Jurkat, Clone E6-1 (cell line): ENCODE data around the gene BNIP3.

ENCODE experiments used
- DNase-seq: peaks from one replicate; pipeline ENCODE4 v3.0.0-alpha.2; 2011; ENCODE audit warnings: low read depth, low spot score
- H3K4me3 ChIP-seq: 2 replicates; pipeline ENCODE4 v1.5.1; 2011; ENCODE audit warnings: mild to moderate bottlenecking, low read length, control low read depth, moderate library complexity

BNIP3 gene

DNA sequence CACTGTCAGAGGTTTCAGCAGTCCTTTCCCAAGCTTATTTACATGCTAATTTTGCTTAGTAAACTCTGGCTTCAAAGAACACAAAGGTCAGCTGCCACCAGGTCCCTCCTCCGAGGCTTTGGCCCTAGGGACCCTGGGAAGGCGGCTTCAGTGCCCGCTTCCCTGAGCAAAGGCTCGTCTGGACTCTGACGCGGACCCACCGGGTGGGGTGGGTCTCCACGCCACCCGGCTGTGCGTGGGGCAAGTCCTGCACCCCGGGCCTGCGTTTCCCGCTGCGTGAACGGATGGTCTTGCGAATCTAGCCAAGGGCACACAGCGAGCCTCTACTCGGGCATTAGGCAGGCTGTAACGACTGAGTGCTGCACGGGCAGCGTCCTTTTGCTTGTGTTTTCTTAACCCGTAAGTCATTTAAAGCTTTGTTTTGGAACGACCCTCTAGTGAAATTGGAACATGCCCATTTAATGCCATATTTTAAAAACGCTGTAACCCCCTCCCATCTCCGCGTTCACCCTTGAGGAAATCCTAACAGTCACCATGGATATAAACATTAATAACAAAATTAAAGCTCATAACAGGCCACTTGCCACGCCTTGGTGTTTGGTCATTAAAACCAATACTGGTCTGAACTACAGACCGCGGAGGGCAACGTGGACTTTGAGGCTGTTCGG, 828 bp downstream of the BNIP3 start:
- H3K4me3 ChIP-seq: peak overlapping the region; percentile 90
- DNase-seq: no peak

DNA sequence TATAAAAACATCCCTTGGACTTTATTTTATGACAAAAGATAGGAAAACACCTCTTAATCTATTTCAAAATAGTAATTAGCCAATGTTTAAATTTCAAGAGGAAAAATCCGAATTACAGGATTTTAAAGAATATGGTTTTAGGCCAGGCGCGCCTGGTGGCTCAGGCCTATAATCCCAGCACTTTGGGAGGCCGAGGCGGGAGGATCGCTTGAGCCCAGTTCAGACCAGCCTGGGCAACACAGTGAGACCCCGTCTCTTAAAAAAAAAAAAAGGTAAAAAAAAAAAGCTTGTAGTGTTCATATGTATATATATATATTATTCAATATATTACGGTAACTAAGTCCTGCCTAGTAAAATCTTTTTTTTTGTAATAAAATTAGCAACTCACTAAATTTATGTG, 1.4 kb downstream of the BNIP3 start:
- peak overlapping the region; percentile 90 for H3K4me3 ChIP-seq
- DNase-seq: no peak

DNA sequence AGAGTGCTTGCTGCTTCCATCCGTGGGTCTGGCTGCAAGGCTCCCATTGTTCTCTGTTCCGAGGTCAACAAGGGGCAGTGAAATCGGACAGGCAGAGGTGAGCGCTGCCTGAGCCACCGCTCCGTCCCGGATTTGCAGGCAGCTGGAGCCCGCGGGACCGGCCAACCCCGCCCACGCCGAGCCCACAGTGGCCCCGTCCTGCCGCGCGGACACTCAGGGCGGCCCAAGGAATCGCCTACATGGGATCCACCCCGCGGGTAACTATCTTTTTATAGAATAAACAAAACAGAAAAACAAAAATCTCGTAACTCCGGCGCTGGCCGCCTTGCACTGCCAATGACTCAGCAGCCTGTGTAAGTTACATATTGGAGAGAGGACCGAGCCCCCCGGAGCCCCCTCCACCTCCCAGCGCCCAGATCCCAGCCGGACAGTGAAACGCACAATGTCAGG, 1.9 kb downstream of the BNIP3 start:
- H3K4me3 ChIP-seq: peak overlapping the region; percentile 90
- no peak for DNase-seq

DNA sequence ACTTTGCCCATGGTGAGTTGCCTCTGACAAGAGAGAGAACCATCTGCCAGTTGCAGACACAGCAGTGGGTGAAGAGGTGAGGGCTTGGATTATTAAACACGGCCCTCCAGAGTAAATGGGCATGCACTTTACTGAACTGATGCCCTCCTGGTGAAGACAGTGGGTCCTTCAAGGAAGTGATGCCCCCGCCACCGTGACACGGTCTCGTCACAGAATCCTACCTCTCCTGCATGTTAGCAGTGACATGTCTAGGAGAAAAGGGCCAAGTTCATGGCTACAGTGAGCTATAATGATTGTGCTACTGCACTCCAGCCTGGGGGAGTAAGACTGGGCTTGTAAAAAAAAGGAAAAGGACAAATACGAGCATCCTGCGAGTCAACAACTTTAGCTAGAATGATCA, 2.4 kb downstream of the BNIP3 start:
- DNase-seq: no peak
- no peak overlapping the region for H3K4me3 ChIP-seq

DNA sequence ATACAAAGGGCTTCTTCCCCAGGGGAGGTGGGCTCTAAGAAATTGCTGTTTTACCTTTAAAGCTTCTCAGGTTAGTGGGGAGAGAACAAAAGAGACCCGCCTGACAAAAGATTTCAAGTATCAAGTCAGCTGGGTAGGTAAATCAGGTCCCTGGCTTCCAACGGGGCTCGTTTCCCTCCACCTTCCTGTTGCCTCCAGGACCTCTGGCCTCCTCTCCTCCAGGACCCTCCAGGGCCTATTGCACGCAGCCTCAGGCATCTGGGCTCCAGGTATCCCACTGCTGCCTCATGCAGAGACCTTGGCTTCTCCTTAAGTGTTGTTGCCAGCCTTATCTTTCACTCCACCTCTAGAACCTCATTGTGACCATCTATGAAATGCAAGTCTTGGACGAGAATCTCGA, 2.9 kb downstream of the BNIP3 start:
- DNase-seq: no peak
- H3K4me3 ChIP-seq: no peak overlapping the region

DNA sequence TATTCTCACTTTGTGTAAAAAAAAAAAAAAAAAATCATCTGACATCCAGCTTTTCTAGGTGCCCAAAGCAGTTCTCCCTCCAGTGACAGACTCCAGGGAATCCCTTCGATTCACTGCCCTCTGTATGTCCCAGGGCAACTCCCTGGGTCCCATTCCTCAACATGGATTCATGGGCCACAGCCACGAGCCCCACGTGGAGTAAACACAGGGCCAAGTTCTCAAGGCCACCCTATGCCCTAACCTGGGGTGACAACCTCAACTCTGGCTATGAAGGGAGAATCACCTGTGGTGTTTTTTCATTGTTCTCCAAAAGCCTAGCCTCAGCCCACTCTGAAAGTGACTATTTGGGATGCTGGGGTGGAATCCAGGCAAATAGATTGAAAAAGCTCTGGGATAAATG, 3.4 kb downstream of the BNIP3 start:
- no peak overlapping the region for H3K4me3 ChIP-seq

DNA sequence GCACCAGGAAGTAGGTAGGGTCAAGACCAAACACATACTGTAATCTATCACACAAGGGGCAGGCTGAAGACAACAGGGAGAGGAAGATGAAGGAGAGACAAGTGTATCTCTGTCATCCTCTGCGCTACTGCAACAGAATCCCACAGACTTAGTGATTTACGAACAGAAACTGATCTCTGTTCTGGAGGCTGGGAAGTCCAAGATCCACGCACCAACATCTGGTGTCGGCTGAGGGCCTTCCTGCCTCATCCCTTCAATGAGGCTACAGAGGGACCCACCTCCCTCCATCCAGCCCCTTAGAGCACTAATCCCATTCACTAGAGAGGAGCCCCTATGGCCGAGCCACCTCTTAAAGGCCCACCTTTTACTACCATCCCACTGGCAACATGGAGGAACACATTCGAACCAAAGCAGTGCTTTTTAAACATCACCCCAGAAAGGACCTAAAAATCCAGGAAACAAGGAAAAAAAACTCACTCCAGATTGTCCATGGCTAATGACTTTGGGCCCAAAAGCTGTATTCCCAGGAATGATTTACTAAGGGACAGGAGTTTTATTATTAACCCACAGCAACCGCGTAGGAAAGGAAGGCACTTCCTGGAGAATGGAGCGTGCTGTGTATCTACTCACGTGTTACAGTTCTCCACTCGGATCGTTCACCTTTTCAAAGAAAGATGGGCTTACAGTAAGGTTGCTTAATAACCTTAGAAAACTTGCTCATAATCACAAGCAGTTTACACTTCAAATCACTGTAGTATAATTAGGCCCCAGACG, 4.2 kb downstream of the BNIP3 start:
- no peak overlapping the region for H3K4me3 ChIP-seq
- no peak for DNase-seq

More for the DNA sequence above, 3.4 kb downstream of the BNIP3 start:
- no peak for DNase-seq

DNA sequence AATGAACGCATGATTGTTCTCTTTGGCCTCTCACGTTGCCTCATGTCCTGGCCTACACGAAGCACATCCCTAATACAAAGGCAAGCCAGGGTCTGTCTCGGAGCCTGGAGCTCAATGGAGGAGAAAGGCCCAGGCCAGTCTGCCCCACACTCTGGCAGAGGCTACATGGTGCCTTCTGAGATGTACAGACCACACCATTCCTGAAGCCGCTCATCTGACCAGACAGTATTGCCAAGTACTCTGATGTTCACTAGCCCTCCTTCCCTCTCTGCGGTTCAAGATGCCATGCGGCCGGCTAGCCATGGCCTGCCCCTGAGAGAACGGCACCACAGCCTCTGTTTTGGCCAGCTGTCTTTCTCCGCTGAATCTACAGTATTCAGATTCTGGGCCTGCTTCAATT, 5.9 kb downstream of the BNIP3 start:
- no peak overlapping the region for H3K4me3 ChIP-seq
- no peak for DNase-seq

DNA sequence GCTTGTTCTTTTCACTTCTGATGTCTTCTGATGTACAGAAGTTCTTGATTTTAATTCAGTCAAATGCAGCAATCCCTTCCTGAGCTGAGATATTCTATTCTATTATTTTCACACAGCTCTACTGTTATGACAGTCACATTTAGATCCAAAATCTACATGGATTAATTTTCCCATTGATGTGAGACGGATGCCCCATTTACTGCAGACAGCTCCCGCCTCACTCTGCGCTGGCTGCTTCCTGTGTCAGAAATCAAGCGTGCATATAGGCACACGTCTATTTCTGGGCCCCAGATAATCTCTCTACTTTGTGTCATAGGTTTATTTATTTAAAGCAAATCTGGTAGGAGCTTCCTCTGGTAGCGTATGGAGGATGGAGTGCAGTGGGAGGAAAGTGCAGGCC, 6.7 kb downstream of the BNIP3 start:
- H3K4me3 ChIP-seq: no peak overlapping the region

DNA sequence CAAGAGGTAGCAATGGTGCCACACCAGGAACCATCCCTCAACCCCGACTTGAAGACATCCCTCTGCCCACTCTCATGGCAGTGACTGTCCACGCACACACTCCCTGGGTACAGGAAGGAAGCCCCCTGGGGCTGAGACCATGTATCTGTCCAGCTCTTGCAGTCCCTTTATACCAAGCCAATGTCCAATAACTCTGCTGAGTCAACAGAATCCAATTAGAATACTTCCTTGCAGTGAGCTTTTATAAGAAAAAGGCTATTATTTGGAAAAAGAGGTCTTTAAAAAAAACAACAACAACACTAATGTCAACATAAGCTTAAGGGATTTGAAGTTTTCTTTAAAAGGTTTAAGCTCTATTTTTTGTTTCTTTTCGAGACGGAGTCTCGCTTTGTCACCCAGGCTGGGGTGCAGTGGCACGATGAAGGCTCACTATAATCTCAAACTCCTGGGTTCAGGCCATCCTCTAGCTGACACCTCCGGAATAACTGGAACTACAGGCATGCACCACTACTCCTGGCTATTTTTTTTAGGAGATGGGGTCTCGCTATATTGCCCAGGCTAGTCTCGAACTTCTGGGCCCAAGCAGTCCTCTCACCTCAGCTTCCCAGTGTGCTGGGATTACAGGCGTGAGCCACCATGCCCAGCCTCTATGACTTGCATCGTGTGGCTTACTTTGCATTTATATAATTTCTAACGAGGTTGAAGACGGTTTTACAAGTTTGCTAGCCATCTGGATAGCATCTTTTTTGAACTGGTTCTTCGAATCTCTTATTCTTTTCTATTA, 7.5 kb downstream of the BNIP3 start:
- no peak for DNase-seq
- H3K4me3 ChIP-seq: no peak overlapping the region

More for the DNA sequence above, 6.7 kb downstream of the BNIP3 start:
- no peak for DNase-seq

DNA sequence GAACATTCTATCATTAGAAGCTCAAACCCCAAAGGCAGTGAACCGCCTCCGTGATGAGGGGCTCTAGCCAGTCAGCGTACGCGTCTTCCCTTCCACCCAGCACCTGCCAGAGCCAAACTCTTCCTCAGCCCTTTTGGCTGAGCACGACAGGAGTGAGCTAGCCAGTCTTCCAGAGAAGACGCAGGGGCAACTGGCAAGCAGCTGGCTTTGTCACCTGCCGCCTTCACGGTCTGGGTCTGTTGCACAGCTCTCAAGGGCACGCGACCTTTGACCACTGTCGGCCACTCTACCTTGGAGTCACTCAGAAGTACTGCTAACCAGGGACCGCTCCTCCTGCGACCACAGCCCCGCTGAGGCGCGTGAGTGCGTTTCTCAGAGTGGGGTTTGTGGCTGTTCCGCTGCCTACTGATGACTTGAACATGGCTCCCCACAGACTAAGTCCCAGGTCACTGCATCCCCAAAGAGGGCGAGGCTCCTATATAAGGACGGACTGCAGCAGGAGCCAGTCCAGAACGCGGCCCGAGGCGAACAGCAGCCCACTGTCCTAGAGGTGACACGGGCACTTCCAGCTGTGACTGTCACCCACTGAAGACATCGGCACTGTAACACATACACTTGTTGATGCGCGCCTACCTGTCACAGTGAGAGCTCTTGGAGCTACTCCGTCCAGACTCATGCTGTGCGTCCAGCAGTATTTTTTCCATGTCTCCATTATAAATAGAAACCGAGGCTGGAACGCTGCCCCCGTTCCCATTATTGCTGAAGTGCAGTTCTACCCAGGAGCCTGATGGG, 8.4 kb downstream of the BNIP3 start:
- DNase-seq: no peak

DNA sequence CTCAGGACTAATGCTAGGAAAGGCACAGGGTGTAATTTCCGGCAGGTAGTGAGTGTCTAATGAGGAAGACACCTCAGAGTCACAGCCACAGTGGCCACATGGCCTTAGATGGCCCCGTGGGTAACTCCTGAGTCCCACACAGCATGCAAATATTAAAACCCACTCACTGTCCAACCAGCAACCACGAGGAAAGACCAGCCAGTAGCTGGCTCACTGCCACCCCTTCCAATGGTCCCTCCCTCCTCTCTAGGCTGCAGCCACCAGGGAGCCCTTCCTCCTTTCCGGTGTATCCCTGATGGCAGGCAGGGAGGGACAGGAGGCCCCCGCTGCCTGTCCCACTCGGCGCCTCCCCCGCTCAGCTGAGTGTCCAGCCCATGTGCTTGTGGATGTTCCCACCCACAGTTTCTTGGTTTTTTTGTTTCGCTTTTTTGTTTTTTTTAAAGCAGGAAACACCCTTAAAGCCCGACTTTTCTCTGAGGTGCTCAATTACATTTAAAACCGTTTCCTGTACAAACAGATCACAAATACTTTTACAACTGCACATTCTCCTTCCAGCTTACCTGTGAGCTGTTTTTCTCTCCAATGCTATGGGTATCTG, 9.2 kb downstream of the BNIP3 start:
- DNase-seq: peak; percentile 71
- peak overlapping the region; percentile 38 for H3K4me3 ChIP-seq

More for the DNA sequence above, 8.4 kb downstream of the BNIP3 start:
- peak overlapping the region; percentile 38 for H3K4me3 ChIP-seq

DNA sequence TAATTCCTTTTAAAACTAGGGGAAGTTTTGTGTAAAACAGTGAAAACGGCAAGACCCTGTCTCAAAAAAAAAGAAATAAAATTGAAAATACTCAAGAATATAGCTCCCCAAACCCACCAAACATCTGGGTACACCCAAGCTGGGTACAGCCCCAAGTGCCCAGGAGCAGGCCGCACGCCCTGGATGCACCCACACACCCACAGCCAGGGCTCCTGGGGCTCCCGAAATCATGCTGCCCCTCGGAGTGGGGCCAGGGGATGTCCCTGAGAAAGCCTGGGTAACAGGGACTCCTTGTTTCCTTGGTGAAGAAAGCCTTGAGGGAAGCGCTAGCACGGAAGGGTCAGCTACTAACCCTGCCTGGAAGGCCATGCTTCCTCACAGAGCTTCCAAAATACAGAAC, 10.1 kb downstream of the BNIP3 start:
- no peak overlapping the region for H3K4me3 ChIP-seq
- no peak for DNase-seq

DNA sequence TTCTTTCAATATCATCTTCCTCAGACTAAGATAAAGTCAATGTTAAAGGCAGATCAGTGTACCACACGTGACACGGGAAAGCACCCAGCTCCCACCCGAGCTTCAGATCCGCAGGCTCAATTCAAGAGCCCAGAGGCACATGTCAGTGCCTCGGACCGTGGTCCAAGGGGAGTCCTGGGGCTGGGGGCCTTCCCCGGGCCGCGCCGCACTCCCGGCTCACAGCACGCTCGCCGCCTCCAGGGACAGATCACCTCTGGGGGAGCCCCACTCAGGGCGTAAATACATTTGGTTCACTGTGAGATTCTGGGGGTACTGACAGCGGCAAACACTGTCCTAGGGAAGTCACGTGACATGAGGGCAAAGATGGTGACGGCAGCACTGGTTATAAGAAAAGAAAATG, 10.8 kb downstream of the BNIP3 start:
- DNase-seq: no peak

DNA sequence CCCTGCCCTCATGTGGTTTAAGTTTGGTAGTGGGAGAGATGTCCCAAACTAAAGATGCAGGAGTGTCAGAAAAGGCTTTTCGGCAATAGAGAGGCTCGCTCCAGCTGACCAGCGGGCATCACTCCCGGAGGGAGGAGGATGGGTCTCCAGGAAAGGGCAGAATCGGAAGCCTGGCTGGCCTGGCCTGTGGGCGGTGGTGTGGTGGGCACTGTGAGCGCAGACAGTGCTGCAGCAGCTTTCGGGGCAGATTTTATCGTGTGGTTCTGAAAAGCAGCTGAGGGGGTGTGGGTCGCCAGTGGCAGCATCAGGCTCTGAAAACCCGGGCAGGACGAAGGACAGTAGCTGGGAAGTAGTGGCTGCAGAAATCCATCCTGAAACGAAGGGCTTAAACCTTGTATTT, 12.8 kb downstream of the BNIP3 start:
- H3K4me3 ChIP-seq: no peak overlapping the region
- no peak for DNase-seq

More for the DNA sequence above, 10.8 kb downstream of the BNIP3 start:
- H3K4me3 ChIP-seq: no peak overlapping the region

DNA sequence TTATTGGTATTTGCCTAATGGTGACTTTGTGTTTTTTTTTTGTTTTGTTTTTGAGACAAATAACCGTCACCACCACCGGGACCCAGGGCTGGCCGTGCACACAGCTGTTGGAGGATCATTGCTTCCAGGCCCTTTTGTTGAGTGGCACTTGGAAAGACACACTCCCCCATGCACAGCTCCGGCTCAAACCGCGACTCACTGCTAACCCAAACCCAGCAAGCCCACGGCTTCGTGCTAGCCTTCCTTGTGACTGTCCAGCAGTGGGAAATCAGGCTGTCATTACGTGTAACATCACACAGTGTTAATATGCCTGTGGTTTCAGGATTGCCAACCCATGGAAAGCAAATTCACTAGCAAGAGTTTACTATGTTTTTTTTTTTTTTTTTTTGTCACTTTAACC, 17.4 kb downstream of the BNIP3 start:
- DNase-seq: no peak
- H3K4me3 ChIP-seq: no peak overlapping the region

DNA sequence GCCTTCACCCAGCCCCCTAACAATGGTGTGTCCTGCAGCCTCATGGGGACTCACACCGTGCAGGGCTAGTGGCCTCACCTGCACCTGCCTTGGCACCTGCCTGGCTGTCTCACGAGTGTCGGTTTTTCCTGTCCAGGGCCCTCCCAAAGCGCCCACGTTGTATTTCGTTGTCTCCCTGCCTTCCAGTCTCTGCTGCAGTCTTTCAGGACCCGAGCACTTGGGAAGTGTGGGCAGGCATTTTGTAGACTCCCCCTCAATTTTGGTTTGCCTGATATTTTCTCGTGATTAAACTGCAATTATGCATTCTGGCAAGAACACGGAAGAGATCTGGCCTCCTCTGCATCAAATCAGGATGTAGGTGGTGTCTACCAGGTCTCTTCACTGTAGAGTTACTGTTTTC, 17.9 kb downstream of the BNIP3 start:
- no peak for DNase-seq
- H3K4me3 ChIP-seq: no peak overlapping the region

DNA sequence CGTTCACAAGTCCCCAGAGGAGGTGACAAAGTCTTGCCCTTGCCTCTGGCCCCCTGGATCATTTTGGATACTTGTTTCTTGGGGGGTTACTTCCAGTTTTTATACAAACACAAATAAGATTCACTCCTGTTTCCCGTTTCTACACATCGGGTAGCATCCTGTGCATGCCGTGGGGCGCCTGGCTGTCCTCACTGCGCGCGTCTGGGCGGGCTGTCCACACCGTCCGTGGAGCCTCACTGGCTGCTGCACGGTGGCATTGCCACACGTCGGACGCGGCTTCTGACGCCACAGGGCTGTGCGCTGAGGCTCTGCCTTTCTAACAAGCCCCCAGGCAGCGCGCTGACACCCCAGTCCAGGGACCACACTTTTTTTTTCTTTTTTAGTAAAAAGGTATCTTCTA, 18.4 kb downstream of the BNIP3 start:
- no peak overlapping the region for H3K4me3 ChIP-seq
- no peak for DNase-seq
